Hepatocyte (in vitro differentiated cells): Measurements from ENCODE around the gene SPAG16.

ENCODE experiments used
- EZH2 ChIP-seq: fragments of 200-600 bp; sonication (generic); IDR thresholded peaks from 2 replicates; pipeline ENCODE4 v1.6.1; 2016; ENCODE audit warnings: antibody characterized with exemption, mild to moderate bottlenecking, borderline replicate concordance
- EZH2phosphoT487 ChIP-seq: fragments of 200-600 bp; sonication (generic); IDR thresholded peaks from one replicate; pipeline ENCODE4 v1.6.1; 2018; ENCODE audit warnings: antibody characterized with exemption, mild to moderate bottlenecking, low read depth, moderate library complexity; ENCODE audit not compliant: unreplicated experiment, severe bottlenecking
- TF ChIP-seq, protein P1 (sequence below): fragments of 200-600 bp; sonication (generic); IDR thresholded peaks from 2 replicates; pipeline ENCODE4 v1.5.1; 2016; ENCODE audit warnings: antibody characterized with exemption, mild to moderate bottlenecking; ENCODE audit not compliant: poor library complexity

- TF ChIP-seq, protein P1, sequence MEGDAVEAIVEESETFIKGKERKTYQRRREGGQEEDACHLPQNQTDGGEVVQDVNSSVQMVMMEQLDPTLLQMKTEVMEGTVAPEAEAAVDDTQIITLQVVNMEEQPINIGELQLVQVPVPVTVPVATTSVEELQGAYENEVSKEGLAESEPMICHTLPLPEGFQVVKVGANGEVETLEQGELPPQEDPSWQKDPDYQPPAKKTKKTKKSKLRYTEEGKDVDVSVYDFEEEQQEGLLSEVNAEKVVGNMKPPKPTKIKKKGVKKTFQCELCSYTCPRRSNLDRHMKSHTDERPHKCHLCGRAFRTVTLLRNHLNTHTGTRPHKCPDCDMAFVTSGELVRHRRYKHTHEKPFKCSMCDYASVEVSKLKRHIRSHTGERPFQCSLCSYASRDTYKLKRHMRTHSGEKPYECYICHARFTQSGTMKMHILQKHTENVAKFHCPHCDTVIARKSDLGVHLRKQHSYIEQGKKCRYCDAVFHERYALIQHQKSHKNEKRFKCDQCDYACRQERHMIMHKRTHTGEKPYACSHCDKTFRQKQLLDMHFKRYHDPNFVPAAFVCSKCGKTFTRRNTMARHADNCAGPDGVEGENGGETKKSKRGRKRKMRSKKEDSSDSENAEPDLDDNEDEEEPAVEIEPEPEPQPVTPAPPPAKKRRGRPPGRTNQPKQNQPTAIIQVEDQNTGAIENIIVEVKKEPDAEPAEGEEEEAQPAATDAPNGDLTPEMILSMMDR: no peak
- TF ChIP-seq EZH2phosphoT487: no peak
- TF ChIP-seq EZH2: no peak
Measured at GRCh38 chr2:213566846-213567245, 282.6 kb downstream of the SPAG16 start.
